ENCODE data around the gene JAK1. TPM values are rescaled to one million over a fixed set of nuclear protein-coding genes. Genes with fewer than 3 reads are reported as not detected.
A peak's percentile ranks its signal among the peaks of the same experiment; 100 is the strongest.
"Not testable (repeated sequence)": the region's sequence is repeated elsewhere in the genome, so short reads cannot be mapped to it uniquely, and the experiment has no call there.

The JAK1 gene
- total and polyA plus RNA-seq, 3 experiments from 2014 or later: 106 to 300 (median 108) TPM

GRCh38 chr1:65002508-65003315 is 36.4 kb upstream of the JAK1 start:
- Histone ChIP-seq H3K4me3 (ENCODE audit: low read length) (peak overlapping the region; percentile 56), H3K36me3 (ENCODE audit: insufficient read depth, low read length) (no peaks in the 10 kb centered on the region), H3K27me3 (ENCODE audit: insufficient read depth, low read length, poor library complexity, severe bottlenecking) (no peaks in the 10 kb centered on the region), H3K9me3 (ENCODE audit: low read length) (no peaks in the 10 kb centered on the region), H3K27ac (ENCODE audit: low read depth, low read length) (no peak overlapping the region), H3K4me1 (ENCODE audit: insufficient read depth, low read length) (peaks cover 18% of the 10 kb centered on the region)
- Mint-ChIP-seq H3K27ac (peak overlapping the region in 7 of 8 donors; percentile 48 to 99 (median 96)), H3K27me3 (peaks cover 6 to 7% of the 10 kb centered on the region in 2 donors), H3K4me3 (peak overlapping the region; percentile 67 to 89 (median 86)), H3K36me3 (peaks cover 0 to 5% (median 2%) of the 10 kb centered on the region in 3 donors), H3K9me3 (no peaks in the 10 kb centered on the region), H3K4me1 (peaks cover 27 to 32% (median 29%) of the 10 kb centered on the region in 3 donors)
- POLR2A ChIA-PET: interaction anchor here (0.5 to 1.4 kb wide), 8 partner anchors 36 to 258 kb away, joined by 3 to 11 read pairs (median 5); partner anchors contain the start of genes JAK1 and RAVER2
- CTCF ChIA-PET: interaction anchor here (0.8 to 2.3 kb wide), 8 partner anchors 9 to 1457 kb away, joined by 3 to 7 read pairs (median 3); no protein-coding TSS in a partner anchor
- DNase-seq: peak; percentile 64 to 82 (median 75)

GRCh38 chr1:65002156-65002507 is 35.8 kb upstream of the JAK1 start:
- Histone ChIP-seq H3K27me3 (ENCODE audit: insufficient read depth, low read length, poor library complexity, severe bottlenecking) (no peaks in the 10 kb centered on the region), H3K4me3 (ENCODE audit: low read length) (peak overlapping the region; percentile 56), H3K27ac (ENCODE audit: low read depth, low read length) (no peak overlapping the region), H3K36me3 (ENCODE audit: insufficient read depth, low read length) (no peaks in the 10 kb centered on the region), H3K4me1 (ENCODE audit: insufficient read depth, low read length) (peaks cover 18% of the 10 kb centered on the region), H3K9me3 (ENCODE audit: low read length) (no peaks in the 10 kb centered on the region)
- POLR2A ChIA-PET: interaction anchor here (0.9 to 1.4 kb wide), 3 partner anchors 36 to 125 kb away, joined by 5 to 11 read pairs (median 8); partner anchors contain the start of gene JAK1
- Mint-ChIP-seq H3K27ac (peak overlapping the region; percentile 34 to 99 (median 76)), H3K36me3 (peaks cover 0 to 5% (median 2%) of the 10 kb centered on the region in 3 donors), H3K4me1 (peaks cover 27 to 32% (median 29%) of the 10 kb centered on the region in 3 donors), H3K27me3 (peaks cover 6 to 7% of the 10 kb centered on the region in 2 donors), H3K4me3 (peak overlapping the region; percentile 67 to 89 (median 86)), H3K9me3 (no peaks in the 10 kb centered on the region)
- DNase-seq: peak in 1 of 5 donors; percentile 3
- CTCF ChIA-PET: interaction anchor here (0.8 to 2.3 kb wide), 5 partner anchors 9 to 93 kb away, joined by 3 to 7 read pairs (median 4); no protein-coding TSS in a partner anchor

GRCh38 chr1:65001231-65001792 is 35.0 kb upstream of the JAK1 start:
- Mint-ChIP-seq H3K9me3 (no peaks in the 10 kb centered on the region), H3K27ac (peak overlapping the region in 7 of 8 donors; percentile 11 to 99 (median 89)), H3K27me3 (peaks cover 6 to 7% of the 10 kb centered on the region in 2 donors), H3K36me3 (peaks cover 0 to 5% (median 2%) of the 10 kb centered on the region in 3 donors), H3K4me1 (peaks cover 27 to 32% (median 29%) of the 10 kb centered on the region in 3 donors), H3K4me3 (peak overlapping the region; percentile 67 to 89 (median 86))
- ChIA-PET POLR2A (interaction anchor here (0.9 to 1.4 kb wide), 3 partner anchors 35 to 64 kb away, joined by 3 to 8 read pairs (median 6); partner anchors contain the start of gene JAK1), CTCF (interaction anchor here (0.9 to 2.3 kb wide), 5 partner anchors 16 to 74 kb away, joined by 3 to 7 read pairs (median 3); no protein-coding TSS in a partner anchor)
- Histone ChIP-seq H3K4me1 (ENCODE audit: insufficient read depth, low read length) (peaks cover 18% of the 10 kb centered on the region), H3K27ac (ENCODE audit: low read depth, low read length) (no peak overlapping the region), H3K27me3 (ENCODE audit: insufficient read depth, low read length, poor library complexity, severe bottlenecking) (no peaks in the 10 kb centered on the region), H3K36me3 (ENCODE audit: insufficient read depth, low read length) (no peaks in the 10 kb centered on the region), H3K9me3 (ENCODE audit: low read length) (no peaks in the 10 kb centered on the region), H3K4me3 (ENCODE audit: low read length) (peak overlapping the region; percentile 56)
- peak; percentile 55 to 80 (median 70) for DNase-seq

DNA sequence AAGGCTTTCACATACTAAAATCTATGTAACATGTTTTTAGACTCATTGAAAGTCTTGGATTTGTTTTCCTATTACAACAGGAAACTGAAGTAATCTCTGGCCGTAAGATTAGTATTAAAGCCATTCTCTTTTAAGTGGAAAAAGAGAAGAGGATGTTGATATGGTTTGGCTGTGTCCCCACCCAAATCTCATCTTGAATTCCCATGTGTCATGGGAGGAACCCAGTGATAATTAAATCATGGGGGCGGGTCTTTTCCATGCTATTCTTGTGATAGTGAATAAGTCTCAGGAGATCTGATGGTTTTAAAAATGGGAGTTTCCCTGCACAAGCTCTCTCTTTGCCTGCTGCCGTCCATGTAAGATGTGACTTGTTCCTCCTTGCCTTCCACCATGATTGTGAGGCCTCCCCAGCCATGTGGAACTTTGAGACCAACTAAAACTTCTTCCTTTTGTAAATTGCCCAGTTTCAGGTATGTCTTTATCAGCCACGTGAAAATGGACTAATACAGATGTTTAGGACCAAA is 32.1 kb upstream of the JAK1 start:
- H3K9me3 ChIP-seq (ENCODE audit: low read length); POLR2A ChIA-PET; H3K36me3 Mint-ChIP-seq; H3K27ac ChIP-seq (ENCODE audit: low read depth, low read length); CTCF ChIA-PET; H3K27ac Mint-ChIP-seq; H3K9me3 Mint-ChIP-seq; H3K4me3 ChIP-seq (ENCODE audit: low read length); H3K36me3 ChIP-seq (ENCODE audit: insufficient read depth, low read length); H3K27me3 ChIP-seq (ENCODE audit: insufficient read depth, low read length, poor library complexity, severe bottlenecking); DNase-seq; H3K4me3 Mint-ChIP-seq; H3K27me3 Mint-ChIP-seq: not testable (repeated sequence)
- H3K4me1 ChIP-seq (ENCODE audit: insufficient read depth, low read length): peaks cover 18% of the 10 kb centered on the region
- H3K4me1 Mint-ChIP-seq: peaks cover 25 to 27% (median 26%) of the 10 kb centered on the region in 3 donors

- no peak overlapping the region for H3K27ac ChIP-seq (ENCODE audit: low read depth, low read length)
- ChIA-PET POLR2A (no interaction called here), CTCF (no interaction called here)
- no peaks in the 10 kb centered on the region for H3K27me3 ChIP-seq (ENCODE audit: insufficient read depth, low read length, poor library complexity, severe bottlenecking)
- H3K4me3 ChIP-seq (ENCODE audit: low read length): no peak overlapping the region
- H3K27ac Mint-ChIP-seq: no peak overlapping the region
- no peaks in the 10 kb centered on the region for H3K36me3 ChIP-seq (ENCODE audit: insufficient read depth, low read length)
- no peak overlapping the region for H3K4me3 Mint-ChIP-seq
- H3K36me3 Mint-ChIP-seq: peaks cover 1 to 5% (median 3%) of the 10 kb centered on the region in 3 donors
- no peaks in the 10 kb centered on the region for H3K9me3 Mint-ChIP-seq
- no peak for DNase-seq
- H3K9me3 ChIP-seq (ENCODE audit: low read length): no peaks in the 10 kb centered on the region
- peaks cover 4 to 7% of the 10 kb centered on the region in 2 donors for H3K27me3 Mint-ChIP-seq
- H3K4me1 Mint-ChIP-seq: peaks cover 11 to 14% (median 14%) of the 10 kb centered on the region in 3 donors
- H3K4me1 ChIP-seq (ENCODE audit: insufficient read depth, low read length): peaks cover 11% of the 10 kb centered on the region
Measured at GRCh38 chr1:64996541-64997257, 30.4 kb upstream of the JAK1 start.

DNA sequence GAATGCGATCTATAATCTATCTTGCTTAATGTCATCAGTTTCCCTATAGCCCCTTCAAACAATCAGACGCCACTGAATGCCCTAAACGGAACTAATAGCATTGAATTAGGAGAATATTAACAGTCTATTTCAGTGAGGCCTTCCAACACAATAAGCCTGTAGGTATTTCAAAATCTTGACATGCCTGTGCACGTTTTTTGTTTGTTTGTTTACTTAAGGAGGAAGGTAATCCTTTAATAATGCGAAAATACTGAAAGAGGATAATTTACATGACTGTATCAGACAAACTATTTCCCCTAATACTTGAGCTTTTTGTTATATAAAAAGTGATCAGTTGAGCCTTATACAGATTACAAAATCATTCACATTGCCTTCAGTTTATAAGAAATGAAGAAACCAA is 29.0 kb upstream of the JAK1 start:
- Mint-ChIP-seq H3K9me3 (peaks cover 0 to 2% (median 0%) of the 10 kb centered on the region in 5 donors), H3K4me3 (no peak overlapping the region), H3K36me3 (peaks cover 1 to 5% (median 5%) of the 10 kb centered on the region in 3 donors), H3K27me3 (peaks cover 4 to 7% of the 10 kb centered on the region in 2 donors), H3K27ac (no peak overlapping the region), H3K4me1 (peaks cover 0 to 4% (median under 1%) of the 10 kb centered on the region in 3 donors)
- ChIA-PET CTCF (no interaction called here), POLR2A (no interaction called here)
- Histone ChIP-seq H3K36me3 (ENCODE audit: insufficient read depth, low read length) (no peaks in the 10 kb centered on the region), H3K27ac (ENCODE audit: low read depth, low read length) (no peak overlapping the region), H3K27me3 (ENCODE audit: insufficient read depth, low read length, poor library complexity, severe bottlenecking) (no peaks in the 10 kb centered on the region), H3K4me3 (ENCODE audit: low read length) (no peak overlapping the region), H3K9me3 (ENCODE audit: low read length) (no peaks in the 10 kb centered on the region), H3K4me1 (ENCODE audit: insufficient read depth, low read length) (no peaks in the 10 kb centered on the region)
- DNase-seq: no peak

DNA sequence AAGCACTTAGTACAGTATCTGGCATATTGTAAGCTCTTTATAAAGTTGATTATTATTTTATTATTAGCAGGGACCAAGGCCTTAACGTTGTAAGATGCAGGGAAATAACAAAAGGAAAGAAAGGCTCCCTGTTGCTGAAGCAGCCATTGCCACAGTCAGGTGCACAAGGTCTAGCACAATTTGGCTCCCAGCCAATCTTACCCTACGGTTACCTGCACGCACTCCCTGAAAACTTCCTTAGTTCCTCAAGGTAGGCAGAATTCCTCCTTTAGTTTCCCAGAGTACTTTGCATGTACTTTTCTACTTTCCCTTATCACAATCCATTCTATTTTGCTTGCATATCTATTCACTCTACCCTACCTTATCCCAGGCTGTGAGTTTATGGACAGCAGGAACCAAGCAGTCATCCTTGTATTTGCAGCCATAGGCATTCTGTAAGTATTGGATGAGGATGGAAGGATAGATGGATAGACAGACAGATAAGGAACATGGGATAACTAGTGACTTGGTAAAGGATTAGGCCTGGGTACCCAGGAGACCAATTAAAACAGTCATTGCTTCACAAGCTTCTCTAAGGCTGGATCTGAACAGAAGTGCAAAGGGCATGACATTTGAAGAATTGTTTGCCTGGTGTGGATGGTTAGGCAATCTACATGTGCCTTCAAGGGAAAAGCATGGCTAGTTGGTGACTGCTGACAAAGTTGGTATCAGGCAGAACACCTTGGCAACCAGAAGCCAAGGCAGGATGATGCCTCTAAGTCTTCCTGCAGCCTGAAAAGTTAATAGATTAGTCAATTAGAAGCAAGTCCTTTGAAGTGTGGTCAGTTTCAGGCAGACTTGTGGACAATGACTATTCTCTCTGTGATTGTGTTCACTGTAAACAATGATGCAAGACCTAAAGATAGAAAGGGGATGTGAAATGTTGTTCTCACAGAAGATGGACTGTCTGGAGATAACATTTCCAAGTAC is 20.8 kb upstream of the JAK1 start:
- Histone ChIP-seq H3K4me1 (ENCODE audit: insufficient read depth, low read length) (no peaks in the 10 kb centered on the region), H3K27ac (ENCODE audit: low read depth, low read length) (no peak overlapping the region), H3K4me3 (ENCODE audit: low read length) (no peak overlapping the region), H3K36me3 (ENCODE audit: insufficient read depth, low read length) (no peaks in the 10 kb centered on the region), H3K27me3 (ENCODE audit: insufficient read depth, low read length, poor library complexity, severe bottlenecking) (no peaks in the 10 kb centered on the region), H3K9me3 (ENCODE audit: low read length) (no peaks in the 10 kb centered on the region)
- Mint-ChIP-seq H3K4me1 (peaks cover 0 to 6% (median 3%) of the 10 kb centered on the region in 3 donors), H3K36me3 (peaks cover 0 to 2% (median 0%) of the 10 kb centered on the region in 3 donors), H3K27me3 (no peaks in the 10 kb centered on the region), H3K4me3 (no peak overlapping the region), H3K27ac (no peak overlapping the region), H3K9me3 (peaks cover 0 to 2% (median 0%) of the 10 kb centered on the region in 5 donors)
- ChIA-PET CTCF (no interaction called here), POLR2A (no interaction called here)
- DNase-seq: no peak

Measured in CD8-positive, alpha-beta memory T cell (primary cell).